NB4 (cell line): ENCODE data around the gene PLEKHG4B.

ENCODE experiments used
- DNase-seq: peaks from one replicate; pipeline ENCODE4 v3.0.0; 2010; ENCODE audit warnings: low read depth
- H3K4me3 ChIP-seq: one replicate; pipeline ENCODE4 v1.5.1; 2011; ENCODE audit warnings: mild to moderate bottlenecking, low read depth, low read length, moderate library complexity
- CTCF ChIP-seq: IDR thresholded peaks from one replicate; pipeline ENCODE4 v1.5.1; 2012; ENCODE audit warnings: low read depth, low read length
- MAX ChIP-seq: IDR thresholded peaks from 2 replicates; pipeline ENCODE4 v1.6.1; 2011; ENCODE audit warnings: low read depth, low read length
- MYC ChIP-seq: IDR thresholded peaks from 2 replicates; pipeline ENCODE4 v1.6.1; 2011; ENCODE audit warnings: low read depth, low read length
- POLR2A ChIP-seq: IDR thresholded peaks from 2 replicates; pipeline ENCODE4 v1.6.1; 2011; ENCODE audit warnings: mild to moderate bottlenecking; ENCODE audit not compliant: insufficient read length; ENCODE audit errors: extremely low read depth

The PLEKHG4B gene

GRCh38 chr5:128446-128845, 36.5 kb downstream of the PLEKHG4B start:
- no peak for DNase-seq
- TF ChIP-seq MYC (no peak), CTCF (no peak), MAX (no peak), POLR2A (no peak)
- H3K4me3 ChIP-seq = no peak overlapping the region

- no peak for DNase-seq
- no peak overlapping the region for H3K4me3 ChIP-seq
- no peak for TF ChIP-seq POLR2A
- no peak for TF ChIP-seq MYC
Measured at GRCh38 chr5:129148-129547, 37.2 kb downstream of the PLEKHG4B start.

- DNase-seq = no peak
- TF ChIP-seq POLR2A (no peak), MYC (no peak), MAX (no peak), CTCF (no peak)
- H3K4me3 ChIP-seq = no peak overlapping the region
Measured at GRCh38 chr5:129820-130219, 37.9 kb downstream of the PLEKHG4B start.

GRCh38 chr5:130601-131131, 38.7 kb downstream of the PLEKHG4B start:
- peak; percentile 53 for DNase-seq
- no peak for TF ChIP-seq MAX
- no peak for TF ChIP-seq POLR2A
- no peak for TF ChIP-seq MYC
- no peak for TF ChIP-seq CTCF
- no peak overlapping the region for H3K4me3 ChIP-seq

- DNase-seq = peak; percentile 31
- H3K4me3 ChIP-seq = no peak overlapping the region
- TF ChIP-seq MYC (no peak), POLR2A (no peak), CTCF (no peak), MAX (peak; percentile 56; the same call in 1 of the 2 replicates)
Measured at GRCh38 chr5:136901-137300, 44.9 kb downstream of the PLEKHG4B start.

- no peak for TF ChIP-seq CTCF
- TF ChIP-seq MAX = no peak
- TF ChIP-seq MYC = no peak
- TF ChIP-seq POLR2A = no peak
- DNase-seq = no peak
- no peak overlapping the region for H3K4me3 ChIP-seq
Measured at GRCh38 chr5:137741-138140, 45.8 kb downstream of the PLEKHG4B start.
